GM18873 (cell line): ENCODE data around the gene UCMA.

Experiments used
- ATAC-seq: cut with Tn5 transposase; IDR thresholded peaks from one replicate; pipeline ENCODE4 v1.9.1; 2021; ENCODE audit warnings: mild to moderate bottlenecking, moderate library complexity, moderate number of reproducible peaks; ENCODE audit not compliant: unreplicated experiment, low FRiP score

Gene UCMA

GRCh38 chr10:13189961-13190360, 44.2 kb downstream of the UCMA start:
- no peak for ATAC-seq

DNA sequence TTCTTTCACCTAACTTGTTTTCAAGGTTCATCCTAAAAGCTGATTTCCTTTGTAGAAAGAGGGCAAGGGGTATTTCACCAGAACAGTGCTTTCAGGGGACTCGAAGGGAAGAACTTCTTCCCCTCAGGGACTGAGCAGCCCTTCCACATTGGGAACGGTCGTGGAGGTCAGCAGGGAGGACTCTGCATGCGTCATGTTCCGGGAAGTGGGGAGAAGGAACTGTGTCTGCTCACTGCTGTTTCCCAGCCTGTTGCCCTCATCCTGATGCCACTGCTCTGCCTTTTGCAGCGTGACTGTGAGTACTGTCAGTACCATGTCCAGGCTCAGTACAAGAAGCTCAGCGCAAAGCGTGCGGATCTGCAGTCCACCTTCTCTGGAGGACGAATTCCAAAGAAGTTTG, 45.6 kb downstream of the UCMA start:
- ATAC-seq: no peak

DNA sequence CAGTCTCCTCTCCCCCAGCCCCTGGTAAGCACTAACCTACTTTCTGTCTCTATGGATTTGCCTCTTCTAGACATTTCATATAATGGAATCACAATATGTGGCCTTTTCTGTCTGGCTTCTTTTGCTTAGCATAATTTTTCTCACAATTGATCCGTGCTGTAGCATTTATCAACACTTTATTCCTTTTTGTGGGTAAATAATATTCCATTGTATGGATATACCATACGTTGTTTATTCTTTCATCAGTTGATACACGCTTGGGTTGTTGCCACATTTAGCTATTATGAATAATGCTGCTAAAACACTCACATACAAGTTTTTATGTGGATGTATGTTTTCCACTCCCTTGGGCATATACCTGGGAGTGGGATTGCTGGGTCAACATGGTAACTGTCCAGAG, 47.0 kb downstream of the UCMA start:
- ATAC-seq: no peak

GRCh38 chr10:13184730-13185514, 49.3 kb downstream of the UCMA start:
- no peak for ATAC-seq

DNA sequence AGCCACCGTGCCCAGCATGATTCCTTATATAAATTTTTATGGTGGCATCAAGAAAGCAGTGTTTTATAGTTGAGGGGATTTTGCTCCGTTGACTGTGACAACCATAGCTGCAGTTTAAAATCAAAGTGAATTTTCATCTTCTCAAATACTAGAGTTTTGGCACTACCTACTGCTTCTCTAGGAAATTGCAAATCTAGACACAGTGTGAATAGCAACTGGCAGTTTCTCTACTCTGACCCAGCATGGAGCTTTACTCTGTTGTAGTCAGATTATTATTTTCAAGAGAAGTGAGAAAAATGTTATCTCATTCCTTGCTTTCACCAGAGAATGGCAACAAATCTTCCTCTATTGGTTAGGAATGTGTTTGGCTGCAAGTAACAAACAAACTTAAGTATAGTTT, 49.9 kb downstream of the UCMA start:
- no peak for ATAC-seq

GRCh38 chr10:13183625-13184024, 50.5 kb downstream of the UCMA start:
- no peak for ATAC-seq

DNA sequence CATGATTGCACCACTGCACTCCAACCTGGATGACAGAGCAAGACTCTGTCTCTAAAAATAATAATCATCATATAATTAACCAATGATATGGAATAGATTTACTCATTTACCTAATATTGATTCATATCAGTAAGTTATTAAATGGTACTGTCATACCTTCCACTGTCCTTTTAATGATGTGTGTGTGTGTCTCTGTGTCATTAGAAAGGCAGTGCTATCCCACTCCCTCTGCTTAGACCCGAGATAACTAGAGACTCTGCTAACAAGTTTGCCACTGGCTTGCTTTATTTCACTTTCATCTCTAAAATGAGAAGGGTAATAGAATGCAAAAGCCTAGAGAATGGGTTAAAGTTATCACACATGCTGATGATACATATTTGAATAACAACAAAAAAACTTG, 51.8 kb downstream of the UCMA start:
- ATAC-seq: no peak

GRCh38 chr10:13180788-13181187, 53.4 kb downstream of the UCMA start:
- ATAC-seq: no peak

- no peak for ATAC-seq
These were observed 60.6 kb downstream of the UCMA start for GRCh38 chr10:13173616-13174015.
